NCI-H2107 (cell line): ENCODE measurements around the gene NLGN1.

Experiments used
- DNase-seq: peaks from one replicate; lab custom pipeline; 2025; lab: John Stamatoyannopoulos, UW

NLGN1 gene

GRCh38 chr3:174280186-174280585 lies 882.6 kb downstream of the NLGN1 start:
- no peak for DNase-seq

GRCh38 chr3:174285242-174285864 lies 887.8 kb downstream of the NLGN1 start:
- DNase-seq: no peak

- no peak for DNase-seq
These were observed 890.2 kb downstream of the NLGN1 start for GRCh38 chr3:174287705-174288104.

- DNase-seq: no peak
These were observed 897.1 kb downstream of the NLGN1 start for GRCh38 chr3:174294616-174295015.

GRCh38 chr3:174295306-174296092 lies 898.0 kb downstream of the NLGN1 start:
- no peak for DNase-seq

GRCh38 chr3:174302746-174303315 lies 905.3 kb downstream of the NLGN1 start:
- DNase-seq: no peak

GRCh38 chr3:174303907-174304560 lies 906.5 kb downstream of the NLGN1 start:
- DNase-seq: no peak

GRCh38 chr3:174308736-174309135 lies 911.2 kb downstream of the NLGN1 start:
- DNase-seq: no peak

- DNase-seq: no peak
These were observed 913.0 kb downstream of the NLGN1 start for GRCh38 chr3:174310475-174310983.

- no peak for DNase-seq
These were observed 917.7 kb downstream of the NLGN1 start for GRCh38 chr3:174315225-174315624.

- DNase-seq: no peak
These were observed 919.5 kb downstream of the NLGN1 start for GRCh38 chr3:174317005-174317404.

- no peak for DNase-seq
These were observed 920.6 kb downstream of the NLGN1 start for GRCh38 chr3:174318181-174318580.

- no peak for DNase-seq
These were observed 924.0 kb downstream of the NLGN1 start for GRCh38 chr3:174321548-174321947.

GRCh38 chr3:174322789-174323188 lies 925.2 kb downstream of the NLGN1 start:
- DNase-seq: no peak

GRCh38 chr3:174325171-174325570 lies 927.6 kb downstream of the NLGN1 start:
- DNase-seq: no peak

- no peak for DNase-seq
These were observed 928.5 kb downstream of the NLGN1 start for GRCh38 chr3:174325834-174326700.

GRCh38 chr3:174329321-174329720 lies 931.8 kb downstream of the NLGN1 start:
- no peak for DNase-seq

- DNase-seq: no peak
These were observed 932.8 kb downstream of the NLGN1 start for GRCh38 chr3:174330303-174330702.

GRCh38 chr3:174331095-174331800 lies 933.7 kb downstream of the NLGN1 start:
- DNase-seq: no peak

GRCh38 chr3:174332391-174332790 lies 934.8 kb downstream of the NLGN1 start:
- no peak for DNase-seq

- DNase-seq: peak; percentile 24
These were observed 936.1 kb downstream of the NLGN1 start for GRCh38 chr3:174333640-174334039.
